SHP77 (cell line): ENCODE results near the gene TMPRSS3.

Source experiments
- DNase-seq, 2 experiments: peaks; one replicate each; lab custom pipeline; 2025; lab: John Stamatoyannopoulos, UW

TMPRSS3 gene

DNA sequence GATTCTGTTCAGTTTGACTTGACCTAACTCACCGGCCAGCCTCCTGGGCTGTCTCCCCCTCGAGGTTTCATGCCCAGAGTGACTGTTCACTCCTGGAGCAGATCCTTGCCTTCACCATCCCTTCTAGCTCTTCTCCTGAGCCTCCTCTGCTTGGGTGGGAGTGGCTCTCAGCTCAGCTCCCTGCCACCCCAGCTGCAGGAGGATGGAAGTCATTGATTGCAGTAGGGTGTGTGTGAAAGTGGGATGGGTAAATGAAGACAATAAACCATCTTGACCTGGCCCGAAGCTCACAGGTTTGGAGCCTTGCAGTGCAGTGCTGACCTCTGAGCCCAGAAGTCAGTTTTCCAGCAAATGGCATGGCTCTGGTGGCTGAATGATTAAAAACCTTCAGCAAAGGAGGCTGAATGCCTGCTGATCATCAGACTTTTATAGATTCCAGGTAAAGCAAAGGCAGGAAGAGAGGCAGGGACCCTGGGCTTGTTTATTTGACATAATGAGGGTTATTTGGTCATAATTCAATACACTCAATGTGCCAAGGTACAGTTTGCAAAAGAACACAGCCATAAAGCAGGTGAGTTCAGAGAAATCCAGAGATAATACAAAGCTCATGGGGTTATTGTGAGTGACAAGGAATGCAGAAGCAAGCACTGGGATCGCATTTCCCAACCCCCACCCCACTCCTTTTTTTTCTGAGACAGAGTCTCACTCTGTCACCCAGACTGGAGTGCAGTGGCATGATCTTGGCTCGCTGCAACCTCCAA lies 63.1 kb downstream of the TMPRSS3 start:
- no peak for DNase-seq

DNA sequence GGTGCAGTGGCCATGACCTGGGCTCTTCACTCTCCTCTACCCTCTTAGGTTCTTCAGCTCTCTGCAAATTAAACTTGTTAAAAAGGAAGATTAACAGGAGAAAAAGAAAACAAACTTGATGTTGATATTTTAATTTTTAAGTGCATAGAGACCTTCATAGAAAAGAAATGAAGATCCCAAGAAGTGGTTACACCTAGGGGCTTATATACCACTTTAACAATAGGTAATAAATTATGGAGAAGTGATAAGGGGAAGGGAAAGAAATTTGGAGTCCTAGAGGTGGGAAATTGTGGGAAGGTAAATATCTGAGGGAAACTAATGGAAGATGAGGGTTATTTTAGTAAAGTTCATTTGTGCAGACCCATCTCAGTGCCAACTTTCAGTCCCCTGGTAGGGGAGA lies 64.2 kb downstream of the TMPRSS3 start:
- DNase-seq = no peak

DNA sequence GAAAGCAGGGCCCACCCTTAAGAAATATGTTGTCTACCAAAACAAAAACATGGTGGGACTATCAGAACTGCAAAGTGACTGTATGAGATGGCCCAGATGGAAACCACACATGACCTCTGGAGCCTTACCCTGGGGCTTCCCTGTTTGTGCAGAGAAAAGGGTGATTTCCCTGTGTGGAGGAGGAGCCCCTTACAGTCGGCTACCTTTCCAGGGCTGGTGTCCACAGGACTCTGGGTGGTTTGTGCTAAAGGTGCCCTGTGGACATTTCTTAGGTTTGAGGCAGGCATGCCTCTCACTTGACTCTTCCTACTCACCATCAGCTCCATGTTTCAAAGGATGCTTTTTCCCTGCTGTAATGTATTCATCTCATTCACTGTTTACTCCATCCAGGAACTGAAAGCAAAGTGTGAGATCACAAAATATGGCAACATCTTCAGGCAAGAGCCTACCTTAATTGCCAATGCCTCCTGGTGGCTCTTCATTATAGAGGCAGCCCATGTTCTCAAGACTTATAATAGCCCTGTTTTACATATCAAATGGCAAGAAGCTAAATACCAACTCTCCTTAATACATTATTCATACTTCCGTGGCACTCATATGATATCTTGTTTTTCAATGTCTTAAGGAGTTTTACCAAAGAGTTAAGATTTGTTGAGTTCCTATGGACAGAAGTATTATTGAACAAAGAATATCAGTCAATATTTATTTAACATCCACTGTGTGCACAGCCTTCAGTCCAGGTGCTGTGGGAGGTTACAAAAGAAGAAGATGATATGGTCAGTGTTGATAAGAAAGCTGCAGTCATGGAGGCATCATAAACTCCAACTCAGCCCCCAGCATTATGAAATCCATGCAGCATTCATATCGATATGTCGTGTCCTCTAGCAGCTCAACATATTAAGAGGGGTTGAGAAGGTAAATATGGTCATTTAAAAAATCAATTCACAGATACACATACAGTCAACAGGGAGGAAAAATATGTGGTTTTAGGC lies 65.2 kb downstream of the TMPRSS3 start:
- DNase-seq = no peak

DNA sequence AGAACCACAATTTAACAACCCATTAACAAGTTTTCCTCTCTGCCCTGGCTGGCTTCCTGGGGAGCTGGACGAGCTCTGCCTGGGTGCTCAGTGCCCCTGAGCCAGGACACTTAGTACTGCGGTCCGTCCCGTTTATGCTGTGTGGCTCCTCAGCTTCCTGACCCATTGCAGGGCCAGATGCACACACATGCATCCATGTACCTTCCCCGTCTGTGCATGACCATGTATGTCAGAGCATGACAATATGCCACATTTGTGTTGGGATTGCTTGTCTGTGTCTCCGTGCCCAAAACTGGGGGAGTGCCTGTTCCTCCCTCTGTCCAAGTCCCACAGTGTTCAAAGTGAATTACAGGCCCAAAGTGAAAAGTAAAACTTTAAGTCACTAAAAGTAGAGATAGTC lies 71.0 kb downstream of the TMPRSS3 start:
- no peak for DNase-seq
